CD4-positive, alpha-beta T cell treated with Interleukin-10 for 1 hour (primary cell): Measurements from ENCODE around the gene GPX3.

Experiments used
- DNase-seq: peaks from one replicate; pipeline ENCODE4 v3.0.0-alpha.2; 2020

GPX3 gene

GRCh38 chr5:151058891-151059489 lies 38.6 kb downstream of the GPX3 start:
- DNase-seq = peak; percentile 16

- DNase-seq = no peak
Observed at GRCh38 chr5:151060742-151061141, 40.4 kb downstream of the GPX3 start.

- DNase-seq = no peak
Observed at GRCh38 chr5:151062405-151063141, 42.2 kb downstream of the GPX3 start.

GRCh38 chr5:151063142-151063989 lies 43.0 kb downstream of the GPX3 start:
- DNase-seq = no peak

GRCh38 chr5:151064916-151065499 lies 44.6 kb downstream of the GPX3 start:
- DNase-seq = no peak

GRCh38 chr5:151065609-151066008 lies 45.2 kb downstream of the GPX3 start:
- no peak for DNase-seq

GRCh38 chr5:151066920-151067319 lies 46.5 kb downstream of the GPX3 start:
- DNase-seq = no peak

GRCh38 chr5:151067632-151068432 lies 47.4 kb downstream of the GPX3 start:
- DNase-seq = no peak

GRCh38 chr5:151068433-151069197 lies 48.2 kb downstream of the GPX3 start:
- DNase-seq = no peak

- DNase-seq = no peak
Observed at GRCh38 chr5:151070449-151070848, 50.1 kb downstream of the GPX3 start.

- no peak for DNase-seq
Observed at GRCh38 chr5:151071021-151071420, 50.6 kb downstream of the GPX3 start.

- DNase-seq = no peak
Observed at GRCh38 chr5:151071848-151072629, 51.6 kb downstream of the GPX3 start.

GRCh38 chr5:151072630-151073025 lies 52.2 kb downstream of the GPX3 start:
- DNase-seq = no peak

GRCh38 chr5:151073280-151073679 lies 52.9 kb downstream of the GPX3 start:
- no peak for DNase-seq

- no peak for DNase-seq
Observed at GRCh38 chr5:151074557-151074956, 54.2 kb downstream of the GPX3 start.

- no peak for DNase-seq
Observed at GRCh38 chr5:151075698-151076331, 55.4 kb downstream of the GPX3 start.

- no peak for DNase-seq
Observed at GRCh38 chr5:151076616-151077015, 56.2 kb downstream of the GPX3 start.

- DNase-seq = no peak
Observed at GRCh38 chr5:151077419-151077818, 57.0 kb downstream of the GPX3 start.

GRCh38 chr5:151077967-151078366 lies 57.6 kb downstream of the GPX3 start:
- no peak for DNase-seq
